Ramos (cell line): ENCODE measurements around the gene DYRK2.

Experiments
- in situ Hi-C: fragments of 300-500 bp; cut with MboI; formaldehyde crosslinking; loops from one replicate; pipeline ENCODE4 v1.14.3; 2022; ENCODE audit warnings: low sequenced_read_pairs; ENCODE audit not compliant: unreplicated experiment

The DYRK2 gene

GRCh38 chr12:67698672-67699581 is 50.4 kb downstream of the DYRK2 start:
- in situ Hi-C loops = no loop called here

GRCh38 chr12:67701121-67701520 is 52.6 kb downstream of the DYRK2 start:
- in situ Hi-C loops = no loop called here

- in situ Hi-C loops = no loop called here
These were observed 53.6 kb downstream of the DYRK2 start for GRCh38 chr12:67702136-67702535.

- in situ Hi-C loops = no loop called here
These were observed 55.5 kb downstream of the DYRK2 start for GRCh38 chr12:67704071-67704470.

GRCh38 chr12:67705394-67706370 is 57.1 kb downstream of the DYRK2 start:
- in situ Hi-C loops = no loop called here

GRCh38 chr12:67709367-67709954 is 60.9 kb downstream of the DYRK2 start:
- in situ Hi-C loops = no loop called here

GRCh38 chr12:67710582-67710981 is 62.0 kb downstream of the DYRK2 start:
- in situ Hi-C loops = no loop called here

GRCh38 chr12:67712011-67712410 is 63.5 kb downstream of the DYRK2 start:
- in situ Hi-C loops = no loop called here

- in situ Hi-C loops = no loop called here
These were observed 66.1 kb downstream of the DYRK2 start for GRCh38 chr12:67714648-67715047.
